OCI-LY3 (cell line): ENCODE data around the gene NBPF3.
"Not testable (repeated sequence)": the region's sequence is repeated elsewhere in the genome, so short reads cannot be mapped to it uniquely, and the experiment has no call there.

Experiments used
- H2AFZ ChIP-seq: fragments of 200-600, 300-600 bp; shearing (Covaris generic); 2 replicates; pipeline ENCODE4 v1.6.0; 2014; ENCODE audit warnings: antibody characterized with exemption, low read depth, low read length
- H3K27ac ChIP-seq: fragments of 200-600, 300-600 bp; sonication (generic); 2 replicates; pipeline ENCODE4 v1.5.1; 2014; ENCODE audit warnings: mild to moderate bottlenecking, low read length, moderate library complexity, mixed read lengths
- H3K27me3 ChIP-seq: fragments of 200-600, 300-600 bp; sonication (generic); 2 replicates; pipeline ENCODE4 v1.6.1; 2014; ENCODE audit warnings: low read depth, low read length, mixed read lengths
- H3K36me3 ChIP-seq: fragments of 200-600, 300-600 bp; sonication (generic); replicated peaks from 2 replicates; pipeline ENCODE3; 2014; ENCODE audit warnings: low read depth, low read length, mixed read lengths
- H3K4me1 ChIP-seq: fragments of 300-600, 200-600 bp; sonication (generic); 2 replicates; pipeline ENCODE4 v1.6.1; 2014; ENCODE audit warnings: low read length, mixed read lengths
- H3K4me2 ChIP-seq: fragments of 200-600, 300-600 bp; sonication (generic); 2 replicates; pipeline ENCODE4 v1.6.1; 2014; ENCODE audit warnings: low read length, mixed read lengths
- H3K4me3 ChIP-seq: fragments of 300-600, 200-600 bp; sonication (generic); 2 replicates; pipeline ENCODE4 v1.5.1; 2014; ENCODE audit warnings: antibody characterized with exemption, mild to moderate bottlenecking, low read length, moderate library complexity
- H3K79me2 ChIP-seq: fragments of 300-600, 200-600 bp; shearing (Covaris generic); 2 replicates; pipeline ENCODE4 v1.6.1; 2014; ENCODE audit warnings: mild to moderate bottlenecking, low read length, mixed read lengths
- H3K9ac ChIP-seq: fragments of 300-600, 200-600 bp; shearing (Covaris generic); 2 replicates; pipeline ENCODE4 v1.6.0; 2014; ENCODE audit warnings: mild to moderate bottlenecking, low read length, moderate library complexity
- H3K9me3 ChIP-seq: fragments of 200-600, 300-600 bp; shearing (Covaris generic); 2 replicates; pipeline ENCODE4 v1.6.1; 2014; ENCODE audit warnings: low read length, mixed read lengths; ENCODE audit not compliant: insufficient read depth
- H4K20me1 ChIP-seq: fragments of 200-600, 300-600 bp; sonication (generic); 2 replicates; pipeline ENCODE4 v1.6.1; 2016; ENCODE audit warnings: low read length, mixed read lengths; ENCODE audit not compliant: insufficient read depth
- EZH2phosphoT487 ChIP-seq: fragments of 200-600 bp; shearing (Covaris generic); IDR thresholded peaks from 2 replicates; pipeline ENCODE4 v1.6.1; 2018; ENCODE audit warnings: antibody characterized with exemption, mixed run types, low read depth
- TF ChIP-seq, protein P1 (sequence below): fragments of 200-600, 300-600 bp; sonication (generic); IDR thresholded peaks from 2 replicates; pipeline ENCODE4 v1.5.1; 2014; ENCODE audit warnings: antibody characterized with exemption, low read length, low read depth

Gene NBPF3

GRCh38 chr1:21447311-21447710 is 7.4 kb downstream of the NBPF3 start:
- Histone ChIP-seq H2AFZ (no peak overlapping the region), H3K27ac (no peak overlapping the region), H3K9ac (no peak overlapping the region), H3K9me3 (no peaks in the 10 kb centered on the region), H3K27me3 (no peaks in the 10 kb centered on the region), H3K4me3 (no peak overlapping the region), H3K4me2 (no peak overlapping the region), H3K79me2 (no peaks in the 10 kb centered on the region), H4K20me1 (no peaks in the 10 kb centered on the region), H3K4me1 (no peaks in the 10 kb centered on the region), H3K36me3 (no peaks in the 10 kb centered on the region)
- TF ChIP-seq, protein P1, sequence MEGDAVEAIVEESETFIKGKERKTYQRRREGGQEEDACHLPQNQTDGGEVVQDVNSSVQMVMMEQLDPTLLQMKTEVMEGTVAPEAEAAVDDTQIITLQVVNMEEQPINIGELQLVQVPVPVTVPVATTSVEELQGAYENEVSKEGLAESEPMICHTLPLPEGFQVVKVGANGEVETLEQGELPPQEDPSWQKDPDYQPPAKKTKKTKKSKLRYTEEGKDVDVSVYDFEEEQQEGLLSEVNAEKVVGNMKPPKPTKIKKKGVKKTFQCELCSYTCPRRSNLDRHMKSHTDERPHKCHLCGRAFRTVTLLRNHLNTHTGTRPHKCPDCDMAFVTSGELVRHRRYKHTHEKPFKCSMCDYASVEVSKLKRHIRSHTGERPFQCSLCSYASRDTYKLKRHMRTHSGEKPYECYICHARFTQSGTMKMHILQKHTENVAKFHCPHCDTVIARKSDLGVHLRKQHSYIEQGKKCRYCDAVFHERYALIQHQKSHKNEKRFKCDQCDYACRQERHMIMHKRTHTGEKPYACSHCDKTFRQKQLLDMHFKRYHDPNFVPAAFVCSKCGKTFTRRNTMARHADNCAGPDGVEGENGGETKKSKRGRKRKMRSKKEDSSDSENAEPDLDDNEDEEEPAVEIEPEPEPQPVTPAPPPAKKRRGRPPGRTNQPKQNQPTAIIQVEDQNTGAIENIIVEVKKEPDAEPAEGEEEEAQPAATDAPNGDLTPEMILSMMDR: no peak
- TF ChIP-seq EZH2phosphoT487: no peak

- Histone ChIP-seq H3K9ac (no peak overlapping the region), H3K4me1 (no peaks in the 10 kb centered on the region), H3K27ac (no peak overlapping the region), H3K4me2 (no peak overlapping the region), H4K20me1 (no peaks in the 10 kb centered on the region), H3K4me3 (no peak overlapping the region), H3K36me3 (no peaks in the 10 kb centered on the region), H2AFZ (no peak overlapping the region), H3K9me3 (no peaks in the 10 kb centered on the region), H3K27me3 (no peaks in the 10 kb centered on the region), H3K79me2 (no peaks in the 10 kb centered on the region)
- TF ChIP-seq, protein P1: no peak
- TF ChIP-seq EZH2phosphoT487: no peak
Measured at GRCh38 chr1:21449906-21450305, 10.0 kb downstream of the NBPF3 start.

- Histone ChIP-seq H3K9ac (no peak overlapping the region), H3K4me3 (no peak overlapping the region), H3K9me3 (no peaks in the 10 kb centered on the region), H3K27ac (no peak overlapping the region), H3K4me2 (no peak overlapping the region), H3K27me3 (no peaks in the 10 kb centered on the region), H3K36me3 (no peaks in the 10 kb centered on the region), H4K20me1 (no peaks in the 10 kb centered on the region), H3K4me1 (no peaks in the 10 kb centered on the region), H2AFZ (no peak overlapping the region), H3K79me2 (no peaks in the 10 kb centered on the region)
- no peak for TF ChIP-seq EZH2phosphoT487
- TF ChIP-seq, protein P1: no peak
Measured at GRCh38 chr1:21451212-21451611, 11.3 kb downstream of the NBPF3 start.

- no peak overlapping the region for H3K4me3 ChIP-seq
- no peak overlapping the region for H2AFZ ChIP-seq
- no peak overlapping the region for H3K9ac ChIP-seq
- no peaks in the 10 kb centered on the region for H3K9me3 ChIP-seq
- TF ChIP-seq, protein P1: no peak
- no peak for TF ChIP-seq EZH2phosphoT487
- H3K36me3 ChIP-seq: no peaks in the 10 kb centered on the region
- no peak overlapping the region for H3K4me2 ChIP-seq
- no peak overlapping the region for H3K27ac ChIP-seq
- H4K20me1 ChIP-seq: no peaks in the 10 kb centered on the region
- no peaks in the 10 kb centered on the region for H3K4me1 ChIP-seq
- no peaks in the 10 kb centered on the region for H3K79me2 ChIP-seq
- H3K27me3 ChIP-seq: no peaks in the 10 kb centered on the region
Measured at GRCh38 chr1:21451981-21452411, 12.1 kb downstream of the NBPF3 start.

- not testable (repeated sequence) for H3K27ac ChIP-seq, H3K4me2 ChIP-seq, H3K9ac ChIP-seq
Measured at GRCh38 chr1:21453964-21454614, 14.2 kb downstream of the NBPF3 start.

DNA sequence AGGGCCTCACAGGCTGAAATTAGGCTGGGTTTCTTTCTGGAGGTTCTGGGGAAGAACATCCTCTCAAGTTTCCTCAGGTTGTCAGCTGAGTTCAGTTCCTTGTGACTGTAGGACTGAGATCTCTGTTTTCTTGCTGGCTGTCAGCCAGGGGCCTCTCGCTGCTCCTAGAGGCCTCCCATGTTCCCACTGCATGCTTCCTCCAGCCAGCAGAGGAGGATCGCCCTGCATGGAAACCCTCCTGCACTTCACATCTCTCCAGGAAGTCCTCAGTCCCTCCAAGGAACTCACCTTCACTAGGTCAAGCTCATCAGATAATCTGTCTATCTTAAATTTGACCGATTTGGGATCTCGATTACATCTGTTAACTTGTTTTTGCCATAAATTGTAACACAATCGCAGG is 15.0 kb downstream of the NBPF3 start:
- not testable (repeated sequence) for H3K27ac ChIP-seq, H3K4me1 ChIP-seq, H3K79me2 ChIP-seq, H3K9ac ChIP-seq, H3K27me3 ChIP-seq, H3K9me3 ChIP-seq, H3K4me3 ChIP-seq, H3K36me3 ChIP-seq, H4K20me1 ChIP-seq, H3K4me2 ChIP-seq, H2AFZ ChIP-seq

More at GRCh38 chr1:21453964-21454614, 14.2 kb downstream of the NBPF3 start:
- H3K4me1 ChIP-seq, H3K9me3 ChIP-seq, H3K79me2 ChIP-seq, H3K4me3 ChIP-seq, H4K20me1 ChIP-seq, H2AFZ ChIP-seq, H3K36me3 ChIP-seq, H3K27me3 ChIP-seq: not testable (repeated sequence)
